Measurements from ENCODE around the gene MIR17HG. TPM values are rescaled to one million over a fixed set of nuclear protein-coding genes. Genes with fewer than 3 reads are reported as not detected.

The MIR17HG gene
- total RNA-seq, 1 donor from 2014 or later, result 40.6 TPM

DNA sequence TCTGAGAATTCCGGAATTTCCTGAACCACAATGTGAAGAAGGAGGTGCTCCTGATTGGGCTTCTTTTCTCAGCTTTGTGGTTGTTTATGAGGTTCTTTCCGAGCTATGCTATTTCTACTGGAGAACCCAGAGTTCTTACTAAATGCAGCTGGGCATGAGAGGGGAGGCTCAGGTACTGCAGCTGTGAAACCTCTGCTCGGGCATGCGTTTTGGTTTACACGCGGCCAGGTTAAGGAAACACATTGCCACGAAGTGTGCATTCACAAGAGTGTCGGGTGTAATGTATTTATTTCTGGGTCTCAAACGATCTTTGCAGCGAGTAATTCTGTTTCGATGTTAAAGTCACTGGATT lies 661 bp upstream of the MIR17HG start:
- TF ChIP-seq, protein P1, sequence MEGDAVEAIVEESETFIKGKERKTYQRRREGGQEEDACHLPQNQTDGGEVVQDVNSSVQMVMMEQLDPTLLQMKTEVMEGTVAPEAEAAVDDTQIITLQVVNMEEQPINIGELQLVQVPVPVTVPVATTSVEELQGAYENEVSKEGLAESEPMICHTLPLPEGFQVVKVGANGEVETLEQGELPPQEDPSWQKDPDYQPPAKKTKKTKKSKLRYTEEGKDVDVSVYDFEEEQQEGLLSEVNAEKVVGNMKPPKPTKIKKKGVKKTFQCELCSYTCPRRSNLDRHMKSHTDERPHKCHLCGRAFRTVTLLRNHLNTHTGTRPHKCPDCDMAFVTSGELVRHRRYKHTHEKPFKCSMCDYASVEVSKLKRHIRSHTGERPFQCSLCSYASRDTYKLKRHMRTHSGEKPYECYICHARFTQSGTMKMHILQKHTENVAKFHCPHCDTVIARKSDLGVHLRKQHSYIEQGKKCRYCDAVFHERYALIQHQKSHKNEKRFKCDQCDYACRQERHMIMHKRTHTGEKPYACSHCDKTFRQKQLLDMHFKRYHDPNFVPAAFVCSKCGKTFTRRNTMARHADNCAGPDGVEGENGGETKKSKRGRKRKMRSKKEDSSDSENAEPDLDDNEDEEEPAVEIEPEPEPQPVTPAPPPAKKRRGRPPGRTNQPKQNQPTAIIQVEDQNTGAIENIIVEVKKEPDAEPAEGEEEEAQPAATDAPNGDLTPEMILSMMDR (conservative IDR thresholded peaks at IDR 0.05), result no peak
- no peak for DNase-seq (ENCODE audit: low read depth, low spot score)
- peak overlapping the region; percentile 97 for H3K4me3 Mint-ChIP-seq

DNA sequence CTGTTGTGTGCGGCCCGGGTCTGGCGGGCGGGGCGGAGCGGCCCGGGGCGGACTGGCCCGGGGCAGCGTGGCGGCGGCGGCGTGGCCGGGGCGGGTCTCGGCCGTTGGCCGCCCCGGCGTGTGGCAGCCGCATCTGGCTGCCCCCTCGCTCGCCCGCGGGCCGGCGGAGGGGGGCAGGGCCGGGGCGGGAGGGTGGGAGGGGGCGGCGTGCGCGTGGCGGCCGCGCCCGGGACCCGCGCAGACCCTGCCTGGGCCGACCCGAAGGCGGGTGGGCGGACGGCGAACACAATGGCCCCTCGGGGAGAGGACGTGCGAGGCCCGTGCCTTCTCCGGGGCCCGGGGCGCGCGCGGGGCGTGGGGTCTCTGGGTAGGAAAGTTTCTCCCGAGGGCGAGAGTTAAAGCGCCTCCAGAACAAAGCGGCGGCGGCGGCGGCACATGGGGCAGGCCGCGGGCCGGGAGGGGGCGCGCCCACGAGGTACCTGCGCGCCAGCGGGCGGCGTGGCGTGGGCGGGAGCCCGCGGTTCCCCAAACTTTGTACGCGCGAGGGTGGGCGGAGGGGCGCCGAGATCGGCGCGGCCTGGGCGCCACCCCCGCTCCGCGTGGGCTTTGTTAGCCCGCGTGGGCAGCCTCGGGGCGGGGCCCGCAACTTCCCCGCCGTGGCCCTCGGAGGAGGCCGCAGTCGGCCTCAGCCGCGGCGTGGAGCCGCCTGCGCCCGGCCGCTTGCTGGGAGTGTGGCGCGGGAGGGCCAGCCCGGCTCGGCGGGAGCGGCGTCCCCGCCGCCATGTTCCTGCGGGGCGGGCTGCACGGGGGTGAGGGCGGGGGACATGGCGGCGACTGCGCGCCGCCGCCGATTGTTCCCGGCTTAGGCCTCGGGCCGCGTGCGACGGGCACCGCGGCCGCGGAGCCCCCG lies 764 bp downstream of the MIR17HG start:
- H3K27ac Mint-ChIP-seq (ENCODE audit: unreplicated experiment), result no peak overlapping the region
- no peaks in the 10 kb centered on the region for H3K9me3 Mint-ChIP-seq
- H3K27me3 Mint-ChIP-seq (ENCODE audit: low read depth), result peaks cover 54% of the 10 kb centered on the region
- no peak overlapping the region for H3K4me3 Mint-ChIP-seq
- DNase-seq (ENCODE audit: low read depth, low spot score), result peak; percentile 30
- H3K36me3 Mint-ChIP-seq (ENCODE audit: low read depth), result peaks cover 32% of the 10 kb centered on the region
- TF ChIP-seq, protein P1 (conservative IDR thresholded peaks at IDR 0.05), result no peak
- H3K4me1 Mint-ChIP-seq, result peaks cover 46% of the 10 kb centered on the region

More for the DNA sequence above, 661 bp upstream of the MIR17HG start:
- Mint-ChIP-seq H3K36me3 (ENCODE audit: low read depth) (peaks cover 27% of the 10 kb centered on the region), H3K9me3 (no peaks in the 10 kb centered on the region), H3K27ac (ENCODE audit: unreplicated experiment) (peak overlapping the region; percentile 79), H3K4me1 (peaks cover 34% of the 10 kb centered on the region), H3K27me3 (ENCODE audit: low read depth) (peaks cover 63% of the 10 kb centered on the region)

DNA sequence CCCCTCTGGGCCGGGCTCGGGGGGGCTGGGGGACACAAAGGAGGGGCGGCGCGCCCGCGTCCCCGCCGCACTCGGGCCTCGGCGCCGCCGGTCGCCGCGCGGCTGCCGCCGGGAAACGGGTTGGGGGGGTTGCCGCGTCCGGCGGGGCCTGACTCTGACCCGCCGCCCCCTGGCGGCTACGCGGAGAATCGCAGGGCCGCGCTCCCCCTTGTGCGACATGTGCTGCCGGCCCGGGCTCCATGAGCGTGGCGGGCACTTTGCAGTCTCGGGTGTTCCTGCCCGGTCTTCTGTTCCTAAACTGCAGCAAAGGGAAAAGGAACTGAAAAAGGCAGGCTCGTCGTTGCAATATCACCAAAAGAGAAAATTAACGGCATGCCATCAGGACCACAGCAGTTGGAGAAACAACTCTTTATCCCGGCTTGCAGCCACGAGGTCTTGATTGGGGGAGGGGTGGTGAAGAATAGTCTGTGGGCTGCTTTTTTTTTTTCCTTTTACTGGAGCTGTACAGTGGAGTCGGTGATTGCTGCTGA lies 1.5 kb downstream of the MIR17HG start:
- TF ChIP-seq, protein P1 (conservative IDR thresholded peaks at IDR 0.05), result peak; percentile 92
- Mint-ChIP-seq H3K4me1 (peaks cover 53% of the 10 kb centered on the region), H3K9me3 (no peaks in the 10 kb centered on the region), H3K36me3 (ENCODE audit: low read depth) (peaks cover 37% of the 10 kb centered on the region), H3K27me3 (ENCODE audit: low read depth) (peaks cover 48% of the 10 kb centered on the region), H3K27ac (ENCODE audit: unreplicated experiment) (peak overlapping the region; percentile 99), H3K4me3 (peak overlapping the region; percentile 100)
- DNase-seq (ENCODE audit: low read depth, low spot score), result peak; percentile 97

DNA sequence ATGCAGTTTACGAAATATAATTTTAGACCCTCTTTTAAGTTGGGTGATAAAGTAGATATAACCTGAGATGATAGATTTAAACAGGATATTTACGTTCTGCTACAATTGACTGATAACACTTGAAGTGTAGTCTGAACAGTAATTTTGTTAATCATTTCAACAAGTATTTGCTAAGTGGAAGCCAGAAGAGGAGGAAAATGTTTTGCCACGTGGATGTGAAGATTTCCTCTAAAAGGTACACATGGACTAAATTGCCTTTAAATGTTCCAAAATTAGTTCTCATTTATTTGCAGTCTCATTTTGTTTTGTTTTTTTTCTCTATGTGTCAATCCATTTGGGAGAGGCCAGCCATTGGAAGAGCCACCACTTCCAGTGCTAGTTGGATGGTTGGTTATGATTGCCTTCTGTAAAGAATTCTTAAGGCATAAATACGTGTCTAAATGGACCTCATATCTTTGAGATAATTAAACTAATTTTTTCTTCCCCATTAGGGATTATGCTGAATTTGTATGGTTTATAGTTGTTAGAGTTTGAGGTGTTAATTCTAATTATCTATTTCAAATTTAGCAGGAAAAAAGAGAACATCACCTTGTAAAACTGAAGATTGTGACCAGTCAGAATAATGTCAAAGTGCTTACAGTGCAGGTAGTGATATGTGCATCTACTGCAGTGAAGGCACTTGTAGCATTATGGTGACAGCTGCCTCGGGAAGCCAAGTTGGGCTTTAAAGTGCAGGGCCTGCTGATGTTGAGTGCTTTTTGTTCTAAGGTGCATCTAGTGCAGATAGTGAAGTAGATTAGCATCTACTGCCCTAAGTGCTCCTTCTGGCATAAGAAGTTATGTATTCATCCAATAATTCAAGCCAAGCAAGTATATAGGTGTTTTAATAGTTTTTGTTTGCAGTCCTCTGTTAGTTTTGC lies 2.8 kb downstream of the MIR17HG start:
- peaks cover 66% of the 10 kb centered on the region for H3K4me1 Mint-ChIP-seq
- H3K4me3 Mint-ChIP-seq, result peak overlapping the region; percentile 100
- H3K27ac Mint-ChIP-seq (ENCODE audit: unreplicated experiment), result peak overlapping the region; percentile 57
- no peak for DNase-seq (ENCODE audit: low read depth, low spot score)
- H3K36me3 Mint-ChIP-seq (ENCODE audit: low read depth), result peaks cover 42% of the 10 kb centered on the region
- H3K9me3 Mint-ChIP-seq, result no peaks in the 10 kb centered on the region
- TF ChIP-seq, protein P1 (conservative IDR thresholded peaks at IDR 0.05), result no peak
- H3K27me3 Mint-ChIP-seq (ENCODE audit: low read depth), result peaks cover 38% of the 10 kb centered on the region

DNA sequence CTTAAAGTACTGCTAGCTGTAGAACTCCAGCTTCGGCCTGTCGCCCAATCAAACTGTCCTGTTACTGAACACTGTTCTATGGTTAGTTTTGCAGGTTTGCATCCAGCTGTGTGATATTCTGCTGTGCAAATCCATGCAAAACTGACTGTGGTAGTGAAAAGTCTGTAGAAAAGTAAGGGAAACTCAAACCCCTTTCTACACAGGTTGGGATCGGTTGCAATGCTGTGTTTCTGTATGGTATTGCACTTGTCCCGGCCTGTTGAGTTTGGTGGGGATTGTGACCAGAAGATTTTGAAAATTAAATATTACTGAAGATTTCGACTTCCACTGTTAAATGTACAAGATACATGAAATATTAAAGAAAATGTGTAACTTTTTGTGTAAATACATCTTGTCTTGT lies 3.6 kb downstream of the MIR17HG start:
- DNase-seq (ENCODE audit: low read depth, low spot score), result no peak
- peaks cover 31% of the 10 kb centered on the region for H3K27me3 Mint-ChIP-seq (ENCODE audit: low read depth)
- H3K4me1 Mint-ChIP-seq, result peaks cover 75% of the 10 kb centered on the region
- H3K36me3 Mint-ChIP-seq (ENCODE audit: low read depth), result peaks cover 46% of the 10 kb centered on the region
- H3K9me3 Mint-ChIP-seq, result no peaks in the 10 kb centered on the region
- H3K27ac Mint-ChIP-seq (ENCODE audit: unreplicated experiment), result no peak overlapping the region
- peak overlapping the region; percentile 100 for H3K4me3 Mint-ChIP-seq
- TF ChIP-seq, protein P1 (conservative IDR thresholded peaks at IDR 0.05), result no peak
